GM19025 (cell line): ENCODE results near the gene PRIM2.
"Not testable (repeated sequence)": the region's sequence is repeated elsewhere in the genome, so short reads cannot be mapped to it uniquely, and the experiment has no call there.

ENCODE experiments used
- ATAC-seq: cut with Tn5 transposase; IDR thresholded peaks from one replicate; pipeline ENCODE4 v1.9.1; 2021; ENCODE audit warnings: mild to moderate bottlenecking, low read depth, moderate library complexity; ENCODE audit not compliant: unreplicated experiment

Gene PRIM2

GRCh38 chr6:57489887-57490286 lies 172.5 kb downstream of the PRIM2 start:
- not testable (repeated sequence) for ATAC-seq

DNA sequence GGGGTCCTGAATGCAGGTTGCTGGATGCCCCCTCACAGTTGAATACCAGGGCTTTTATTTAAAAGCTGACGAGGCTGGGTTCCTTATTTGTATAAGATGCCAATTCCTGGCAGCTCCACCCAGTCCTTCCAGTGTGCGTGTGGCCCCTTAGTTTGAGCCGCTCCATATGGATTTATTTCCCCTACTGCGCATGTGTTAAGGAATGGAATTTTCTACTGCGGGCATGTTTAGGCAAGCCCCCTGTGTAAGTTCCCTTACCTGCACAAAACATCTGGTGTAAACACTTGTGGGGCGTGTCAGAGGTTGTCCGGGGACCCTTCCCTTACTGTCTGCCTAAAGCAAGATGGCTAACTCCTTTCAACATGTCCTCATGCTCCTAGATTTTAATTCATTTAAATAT lies 174.4 kb downstream of the PRIM2 start:
- not testable (repeated sequence) for ATAC-seq

- ATAC-seq = not testable (repeated sequence)
Observed at GRCh38 chr6:57496251-57496650, 178.8 kb downstream of the PRIM2 start.

GRCh38 chr6:57500368-57501021 lies 183.1 kb downstream of the PRIM2 start:
- ATAC-seq = not testable (repeated sequence)

- ATAC-seq = not testable (repeated sequence)
Observed at GRCh38 chr6:57502387-57502786, 185.0 kb downstream of the PRIM2 start.

- not testable (repeated sequence) for ATAC-seq
Observed at GRCh38 chr6:57505251-57505650, 187.8 kb downstream of the PRIM2 start.

DNA sequence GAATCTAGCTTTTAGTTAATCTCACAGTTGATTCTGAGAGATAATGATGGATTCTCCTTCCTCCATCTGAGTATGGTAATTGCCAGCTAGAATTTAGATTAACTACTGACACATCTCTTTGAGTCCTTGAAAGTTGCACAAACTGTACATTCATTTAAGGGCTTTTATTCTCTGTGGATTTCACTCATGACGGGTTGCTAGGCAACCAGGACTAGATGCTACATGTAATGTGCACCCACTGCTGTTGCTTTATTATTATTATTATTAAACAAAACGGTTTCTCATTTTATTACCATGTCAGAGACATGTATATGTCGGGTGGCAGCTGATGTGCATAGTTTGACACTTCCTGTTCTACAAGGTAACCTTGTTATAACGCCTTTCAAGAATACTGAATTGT lies 193.0 kb downstream of the PRIM2 start:
- ATAC-seq = not testable (repeated sequence)

DNA sequence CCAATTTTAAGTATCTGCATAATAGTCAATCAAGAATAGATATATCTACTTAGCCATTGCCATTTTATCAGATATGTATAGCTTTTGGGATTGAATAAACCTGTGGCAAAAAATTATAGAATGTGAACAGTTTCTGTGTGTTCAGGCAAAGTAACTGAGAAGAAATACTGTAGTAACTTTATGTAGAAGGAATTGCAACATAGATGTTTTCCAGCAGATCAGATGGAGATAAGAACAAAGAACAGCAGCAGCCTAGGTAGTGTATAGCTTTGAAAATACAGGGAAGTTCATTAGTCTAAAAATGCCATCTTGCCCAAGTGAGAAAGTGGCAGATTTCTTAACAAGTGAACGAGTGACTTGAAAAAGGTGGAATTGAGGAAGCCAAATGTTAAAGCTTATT lies 197.7 kb downstream of the PRIM2 start:
- not testable (repeated sequence) for ATAC-seq

DNA sequence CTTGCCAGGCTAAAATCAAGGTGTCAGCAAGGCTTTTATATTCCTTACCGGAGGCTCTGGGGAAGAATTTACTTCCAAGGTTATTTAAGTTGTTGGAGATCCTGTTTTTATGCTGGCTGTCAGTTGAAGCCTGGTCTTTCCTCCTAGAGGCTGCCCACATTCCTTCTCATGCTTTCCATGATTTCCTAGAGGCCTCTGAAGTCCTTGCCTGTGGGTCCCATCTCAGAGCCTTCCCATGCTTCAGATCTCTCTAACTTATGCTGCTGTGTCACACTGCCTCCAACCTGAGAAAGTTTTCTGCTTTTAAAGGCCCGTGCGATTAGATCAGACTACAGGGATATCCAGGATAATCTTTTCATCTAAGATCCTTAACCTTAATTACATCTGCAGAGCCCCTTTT lies 198.4 kb downstream of the PRIM2 start:
- not testable (repeated sequence) for ATAC-seq

GRCh38 chr6:57516776-57517175 lies 199.3 kb downstream of the PRIM2 start:
- not testable (repeated sequence) for ATAC-seq

- not testable (repeated sequence) for ATAC-seq
Observed at GRCh38 chr6:57519198-57519597, 201.8 kb downstream of the PRIM2 start.

GRCh38 chr6:57521085-57521484 lies 203.7 kb downstream of the PRIM2 start:
- ATAC-seq = not testable (repeated sequence)

DNA sequence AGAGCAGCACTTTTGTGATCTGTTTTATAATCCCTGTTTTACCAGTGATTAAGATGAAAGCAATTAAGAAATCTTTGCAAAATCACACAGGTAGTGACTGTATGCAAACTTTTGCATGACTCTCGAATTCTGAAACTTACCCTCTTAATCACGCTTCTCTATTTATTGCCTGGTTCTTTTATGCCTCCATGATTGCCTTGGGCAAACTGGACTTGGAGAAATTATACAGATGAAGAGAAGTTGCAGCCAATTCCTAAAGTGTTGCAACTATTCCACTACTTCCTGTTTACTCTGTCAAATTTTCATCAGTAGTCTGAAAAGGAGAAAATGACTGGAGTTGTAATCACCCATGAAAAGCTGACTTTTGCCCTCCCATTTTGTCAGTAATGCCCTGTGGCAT lies 205.8 kb downstream of the PRIM2 start:
- ATAC-seq = not testable (repeated sequence)

GRCh38 chr6:57529755-57530154 lies 212.3 kb downstream of the PRIM2 start:
- not testable (repeated sequence) for ATAC-seq

- not testable (repeated sequence) for ATAC-seq
Observed at GRCh38 chr6:57532660-57533059, 215.2 kb downstream of the PRIM2 start.

DNA sequence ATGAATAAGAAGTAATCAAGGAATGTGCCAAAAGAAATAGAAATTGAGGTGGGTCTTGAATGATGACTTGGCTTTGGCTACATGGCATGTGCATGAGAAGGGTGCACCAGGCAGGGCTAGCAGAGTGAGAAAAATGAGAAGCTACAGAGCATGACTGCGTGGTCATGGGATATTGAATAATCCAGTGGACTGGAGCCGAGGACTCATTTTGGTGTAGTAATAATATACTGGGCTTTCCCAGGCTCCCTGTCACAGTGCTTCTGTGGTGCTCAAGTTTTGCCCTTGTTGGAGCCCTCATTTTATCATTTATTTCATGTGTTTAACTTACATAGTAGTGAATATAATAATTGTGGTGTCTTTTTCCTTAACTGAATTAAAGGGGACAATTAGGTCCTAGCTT lies 217.7 kb downstream of the PRIM2 start:
- not testable (repeated sequence) for ATAC-seq

DNA sequence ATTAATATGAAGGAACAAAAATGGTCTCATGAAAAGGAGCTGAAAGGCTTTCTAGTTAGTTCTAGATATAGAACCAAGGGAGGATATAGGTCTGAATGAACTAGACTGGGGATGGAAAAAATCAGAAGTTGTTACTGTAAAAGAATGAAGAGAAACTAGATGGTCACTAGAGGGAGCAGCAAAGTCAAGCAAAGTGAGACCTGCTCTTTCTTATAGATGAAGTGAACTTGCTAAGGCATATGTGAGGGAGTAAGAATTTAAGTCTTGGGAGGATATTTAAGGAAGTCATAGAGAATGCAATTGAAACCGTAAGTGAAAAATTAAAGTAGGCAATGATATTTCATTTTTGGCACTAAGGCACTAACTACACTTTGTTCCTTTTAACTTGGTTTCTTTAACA lies 218.6 kb downstream of the PRIM2 start:
- ATAC-seq = peak; percentile 56

DNA sequence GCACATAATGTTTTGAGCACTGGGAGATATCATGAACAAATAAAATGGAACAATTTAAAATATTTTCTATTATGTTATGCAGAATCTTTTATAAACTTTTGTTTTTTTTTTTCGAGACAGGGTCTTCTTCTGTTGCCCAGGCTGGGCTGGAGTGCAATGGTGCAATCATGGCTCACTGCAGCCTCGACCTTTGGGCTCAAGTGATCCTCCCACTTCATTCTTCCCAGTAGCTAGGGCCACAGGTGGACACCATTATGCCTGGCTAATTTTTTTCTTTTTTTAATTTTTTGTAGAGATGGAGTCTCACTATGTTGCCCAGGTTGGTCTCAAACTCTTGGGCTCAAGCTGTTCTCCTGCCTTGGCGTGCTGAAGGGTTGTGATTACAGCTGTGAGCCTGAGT lies 220.5 kb downstream of the PRIM2 start:
- not testable (repeated sequence) for ATAC-seq

GRCh38 chr6:57551961-57552360 lies 234.5 kb downstream of the PRIM2 start:
- not testable (repeated sequence) for ATAC-seq

- not testable (repeated sequence) for ATAC-seq
Observed at GRCh38 chr6:57557855-57558254, 240.4 kb downstream of the PRIM2 start.

DNA sequence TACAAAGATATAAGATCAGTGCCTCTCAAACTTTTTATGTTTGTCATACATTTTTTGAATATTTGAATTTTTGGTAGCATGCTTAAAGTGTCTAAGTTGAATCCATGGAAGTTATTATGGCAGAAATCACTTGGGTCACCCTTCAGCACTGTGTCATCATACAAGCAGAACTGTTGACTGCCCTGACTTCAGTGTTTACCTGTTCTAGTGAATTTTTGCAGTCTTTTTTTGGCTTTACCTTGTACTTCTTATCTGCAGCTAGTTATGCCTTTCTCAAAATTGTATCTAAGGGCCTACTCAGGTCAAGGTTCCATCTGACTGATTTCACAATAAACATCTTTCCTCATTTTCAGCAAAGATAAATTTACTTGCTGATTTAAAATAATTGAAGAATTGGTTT lies 241.7 kb downstream of the PRIM2 start:
- not testable (repeated sequence) for ATAC-seq

- ATAC-seq = not testable (repeated sequence)
Observed at GRCh38 chr6:57562233-57562632, 244.8 kb downstream of the PRIM2 start.
